Endodermal cell (in vitro differentiated cells): Measurements from ENCODE around the gene ZCCHC17. TPM values are rescaled to one million over a fixed set of nuclear protein-coding genes. Genes with fewer than 3 reads are reported as not detected.

ENCODE experiments used
- DNase-seq: peaks from one replicate; pipeline ENCODE4 v3.0.0-alpha.2; 2017
- H3K27ac ChIP-seq: 2 replicates; pipeline ENCODE4 v1.5.1; 2013; ENCODE audit warnings: mild to moderate bottlenecking, low read depth, low read length, moderate library complexity
- H3K27me3 ChIP-seq: 2 replicates; pipeline ENCODE4 v1.6.1; 2013; ENCODE audit warnings: mild to moderate bottlenecking, low read length, moderate library complexity; ENCODE audit not compliant: insufficient read depth, control insufficient read depth, poor library complexity, severe bottlenecking
- H3K36me3 ChIP-seq: 2 replicates; pipeline ENCODE4 v1.7.0; 2013; ENCODE audit warnings: mild to moderate bottlenecking, low read length, moderate library complexity; ENCODE audit not compliant: control insufficient read depth, insufficient read depth
- H3K4me1 ChIP-seq: one replicate; pipeline ENCODE4 v1.7.0; 2013; ENCODE audit warnings: low read length; ENCODE audit not compliant: control insufficient read depth, insufficient read depth
- H3K4me3 ChIP-seq: 2 replicates; pipeline ENCODE4 v1.5.1; 2013; ENCODE audit warnings: mild to moderate bottlenecking, low read length, moderate library complexity
- H3K9ac ChIP-seq: 2 replicates; pipeline ENCODE4 v1.6.1; 2013; ENCODE audit warnings: mild to moderate bottlenecking, low read length, moderate library complexity; ENCODE audit not compliant: poor library complexity, severe bottlenecking; ENCODE audit errors: extremely low read depth
- H3K9me3 ChIP-seq: 2 replicates; pipeline ENCODE4 v1.6.1; 2013; ENCODE audit warnings: mild to moderate bottlenecking, low read length, moderate library complexity; ENCODE audit not compliant: control insufficient read depth
- H3K27ac Mint-ChIP-seq: 2 replicates; pipeline ENCODE4 v1.8.0; 2020; ENCODE audit warnings: mixed read lengths
- H3K27me3 Mint-ChIP-seq: 2 replicates; pipeline ENCODE4 v1.8.0; 2021; ENCODE audit warnings: mild to moderate bottlenecking, mixed read lengths; ENCODE audit not compliant: insufficient read depth
- H3K36me3 Mint-ChIP-seq: 2 replicates; pipeline ENCODE4 v1.8.0; 2020; ENCODE audit warnings: low read depth, mixed read lengths
- H3K4me1 Mint-ChIP-seq: 2 replicates; pipeline ENCODE4 v1.8.0; 2020; ENCODE audit warnings: mixed read lengths
- H3K4me3 Mint-ChIP-seq: 2 replicates; pipeline ENCODE4 v1.8.0; 2020; ENCODE audit warnings: mild to moderate bottlenecking, moderate library complexity, mixed read lengths
- H3K9me3 Mint-ChIP-seq: 2 replicates; pipeline ENCODE4 v1.8.0; 2020; ENCODE audit warnings: mild to moderate bottlenecking, mixed read lengths
- WGBS, 2 experiments: methylation state at CpG; one replicate each; pipeline versions ENCODE4 v1.1.5 to v1.1.7; 2013; ENCODE audit warnings: missing lambda C conversion rate in 2 of 2, mixed read lengths in 1 of 2; ENCODE audit not compliant: insufficient coverage in 1 of 2, insufficient read length in 1 of 2; 5-methylcytosine and 5-hydroxymethylcytosine counted together
- total RNA-seq, 2 donors: library from RNA; stranded (reverse); fragmentation: NEBNext Ultra II Directional in 1 of 2; extraction: Animal tissue kit (Norgen Biotek cat#: 25700) in 1 of 2; gene quantifications; 2 replicates in 1 of 2; 3 replicates in 1 of 2; pipeline ENCODE4 v1.2.1, GENCODE V29; 2021
- TF ChIP-seq, protein P1 (sequence below): fragments of 200-600 bp; sonication (generic); conservative IDR thresholded peaks from 2 replicates; pipeline ENCODE4 v1.5.0; 2021; ENCODE audit warnings: antibody characterized with exemption, mild to moderate bottlenecking

ZCCHC17 gene
- total RNA-seq, 2 donors from 2014 or later, result 47.6 to 53.8 TPM

- DNase-seq, result peak; percentile 48
- no peak overlapping the region for H3K9ac ChIP-seq
These were observed 38.2 kb downstream of the ZCCHC17 start for GRCh38 chr1:31335007-31335406.

GRCh38 chr1:31336687-31337467 is 40.0 kb downstream of the ZCCHC17 start:
- Histone ChIP-seq H3K27ac (no peak overlapping the region), H3K4me1 (no peaks in the 10 kb centered on the region), H3K9ac (no peak overlapping the region), H3K36me3 (peaks cover 29% of the 10 kb centered on the region), H3K9me3 (no peaks in the 10 kb centered on the region), H3K27me3 (no peaks in the 10 kb centered on the region), H3K4me3 (no peak overlapping the region)
- 85 to 92% methylated on average over 4 to 10 of the region's 10 CpGs for WGBS, 2 experiments
- H3K4me3 Mint-ChIP-seq, result no peak overlapping the region
- TF ChIP-seq, protein P1, sequence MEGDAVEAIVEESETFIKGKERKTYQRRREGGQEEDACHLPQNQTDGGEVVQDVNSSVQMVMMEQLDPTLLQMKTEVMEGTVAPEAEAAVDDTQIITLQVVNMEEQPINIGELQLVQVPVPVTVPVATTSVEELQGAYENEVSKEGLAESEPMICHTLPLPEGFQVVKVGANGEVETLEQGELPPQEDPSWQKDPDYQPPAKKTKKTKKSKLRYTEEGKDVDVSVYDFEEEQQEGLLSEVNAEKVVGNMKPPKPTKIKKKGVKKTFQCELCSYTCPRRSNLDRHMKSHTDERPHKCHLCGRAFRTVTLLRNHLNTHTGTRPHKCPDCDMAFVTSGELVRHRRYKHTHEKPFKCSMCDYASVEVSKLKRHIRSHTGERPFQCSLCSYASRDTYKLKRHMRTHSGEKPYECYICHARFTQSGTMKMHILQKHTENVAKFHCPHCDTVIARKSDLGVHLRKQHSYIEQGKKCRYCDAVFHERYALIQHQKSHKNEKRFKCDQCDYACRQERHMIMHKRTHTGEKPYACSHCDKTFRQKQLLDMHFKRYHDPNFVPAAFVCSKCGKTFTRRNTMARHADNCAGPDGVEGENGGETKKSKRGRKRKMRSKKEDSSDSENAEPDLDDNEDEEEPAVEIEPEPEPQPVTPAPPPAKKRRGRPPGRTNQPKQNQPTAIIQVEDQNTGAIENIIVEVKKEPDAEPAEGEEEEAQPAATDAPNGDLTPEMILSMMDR, result no peak
- peaks cover 29% of the 10 kb centered on the region for H3K36me3 Mint-ChIP-seq
- no peaks in the 10 kb centered on the region for H3K9me3 Mint-ChIP-seq
- H3K4me1 Mint-ChIP-seq, result no peaks in the 10 kb centered on the region
- no peaks in the 10 kb centered on the region for H3K27me3 Mint-ChIP-seq
- DNase-seq, result no peak
- H3K27ac Mint-ChIP-seq, result no peak overlapping the region

More at GRCh38 chr1:31335007-31335406, 38.2 kb downstream of the ZCCHC17 start:
- H3K36me3 Mint-ChIP-seq, result peaks cover 36% of the 10 kb centered on the region
- no peaks in the 10 kb centered on the region for H3K9me3 Mint-ChIP-seq
- Histone ChIP-seq H3K36me3 (peaks cover 21% of the 10 kb centered on the region), H3K4me1 (no peaks in the 10 kb centered on the region), H3K4me3 (no peak overlapping the region), H3K27me3 (no peaks in the 10 kb centered on the region), H3K9me3 (no peaks in the 10 kb centered on the region), H3K27ac (no peak overlapping the region)
- H3K4me3 Mint-ChIP-seq, result no peak overlapping the region
- H3K4me1 Mint-ChIP-seq, result no peaks in the 10 kb centered on the region
- no peak overlapping the region for H3K27ac Mint-ChIP-seq
- TF ChIP-seq, protein P1, result peak; percentile 78
- H3K27me3 Mint-ChIP-seq, result no peaks in the 10 kb centered on the region

DNA sequence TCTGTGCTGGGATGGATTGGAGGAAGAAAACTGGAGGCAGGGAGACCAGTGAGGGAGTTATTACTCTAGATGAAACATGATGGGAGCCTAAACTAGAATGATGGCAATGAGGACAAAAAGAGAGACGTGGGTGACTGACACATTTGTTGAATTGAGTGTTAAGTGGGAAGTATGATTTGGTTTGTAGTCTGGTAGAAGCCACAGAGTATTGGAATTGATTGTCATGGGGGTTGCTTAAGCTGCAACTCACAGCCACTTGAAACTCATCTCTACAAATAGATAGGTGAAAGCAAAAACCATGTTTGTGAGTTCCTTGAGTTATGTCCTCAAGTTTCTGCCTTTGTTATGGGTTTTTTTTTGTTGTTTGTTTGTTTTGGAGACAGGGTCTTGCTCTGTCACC is 47.7 kb downstream of the ZCCHC17 start:
- Histone ChIP-seq H3K27ac (no peak overlapping the region), H3K27me3 (no peaks in the 10 kb centered on the region), H3K9me3 (no peaks in the 10 kb centered on the region), H3K4me1 (peaks cover 5% of the 10 kb centered on the region), H3K4me3 (no peak overlapping the region), H3K36me3 (peaks cover 39% of the 10 kb centered on the region), H3K9ac (no peak overlapping the region)
- H3K36me3 Mint-ChIP-seq, result peaks cover 24% of the 10 kb centered on the region
- H3K27ac Mint-ChIP-seq, result peak overlapping the region; percentile 10
- no peaks in the 10 kb centered on the region for H3K27me3 Mint-ChIP-seq
- DNase-seq, result no peak
- TF ChIP-seq, protein P1, result no peak
- WGBS, 2 experiments, result 0% methylated on average over 1 of the region's 1 CpG
- no peaks in the 10 kb centered on the region for H3K9me3 Mint-ChIP-seq
- H3K4me3 Mint-ChIP-seq, result no peak overlapping the region
- peaks cover 4% of the 10 kb centered on the region for H3K4me1 Mint-ChIP-seq
